H1 (cell line): ENCODE data around the gene PPP1CB. TPM values are rescaled to one million over a fixed set of nuclear protein-coding genes. Genes with fewer than 3 reads are reported as not detected.

Experiments
- BRCA1 ChIP-seq: IDR thresholded peaks from 2 replicates; pipeline ENCODE4 v1.6.1; 2012; ENCODE audit warnings: low read depth, low read length, improper control_type of control experiment
- CEBPB ChIP-seq: IDR thresholded peaks from 2 replicates; pipeline ENCODE4 v1.6.1; 2012; ENCODE audit warnings: low read depth, low read length
- E2F6 ChIP-seq: IDR thresholded peaks from 2 replicates; pipeline ENCODE4 v1.6.1; 2012; ENCODE audit warnings: inconsistent platforms
- NANOG ChIP-seq: IDR thresholded peaks from 2 replicates; pipeline ENCODE4 v1.6.1; 2011; ENCODE audit warnings: low read length, low read depth, mild to moderate bottlenecking, inconsistent platforms; ENCODE audit not compliant: insufficient read depth, poor library complexity, severe bottlenecking
- PHF8 ChIP-seq: fragments of 200-600 bp; sonication (generic); conservative IDR thresholded peaks from 2 replicates; pipeline ENCODE4 v1.7.1; 2012; ENCODE audit warnings: low read depth, mild to moderate bottlenecking, inconsistent platforms, low read length, moderate library complexity
- polyA plus RNA-seq, 7 experiments: library from polyadenylated mRNA; depleted of rRNA in 3 of 7; stranded (reverse) in 5 of 7; unstranded in 2 of 7; fragments of >200 nt in 5 of 7; fragments of 200-250 nt in 2 of 7; gene quantifications; 1 replicate in 5 of 7; 2 replicates in 1 of 7; 4 replicates in 1 of 7; pipeline versions ENCODE4 v1.2.1 to v1.2.3, GENCODE V29; 2011 to 2013; ENCODE audit warnings: missing spikeins in 2 of 7, mixed read lengths in 2 of 7
- total RNA-seq: library from RNA; stranded (reverse); fragmentation: NEBNext Ultra II Directional; extraction: Animal tissue kit (Norgen Biotek cat#: 25700); gene quantifications from 2 replicates; pipeline ENCODE4 v1.2.1, GENCODE V29; 2021

Gene PPP1CB
- total and polyA plus RNA-seq, 2 of the 8 experiments (the other 6 are each of a cell fraction or from before 2014, with no cell fraction given) = 30.7 to 158 TPM

DNA sequence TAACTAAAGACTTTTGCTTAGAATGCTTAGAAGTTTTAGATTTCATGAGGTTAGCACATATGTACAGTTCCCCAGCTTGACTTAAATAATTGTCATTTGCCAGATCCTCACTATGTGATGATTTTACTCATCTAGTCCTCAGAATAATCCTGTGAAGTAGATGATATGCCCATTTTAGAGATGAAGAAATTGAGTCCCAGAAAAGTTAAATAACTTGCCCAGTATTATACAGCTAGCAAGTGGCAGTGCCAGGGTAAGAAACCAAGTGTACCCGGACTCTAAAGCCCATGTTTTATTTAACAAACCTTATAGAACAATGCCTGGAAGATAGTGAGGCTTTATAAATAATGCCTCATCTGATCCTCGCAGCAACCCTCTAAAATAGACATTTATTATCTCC lies 87.3 kb downstream of the PPP1CB start (continued):
- no peak for TF ChIP-seq PHF8
- no peak for TF ChIP-seq CEBPB
- no peak for TF ChIP-seq E2F6
- TF ChIP-seq BRCA1 = no peak
- TF ChIP-seq NANOG = no peak
- TF ChIP-seq, all 59 proteins: peak for 0
